Smooth muscle cell (in vitro differentiated cells): ENCODE results near the gene PCNP. TPM values are rescaled to one million over a fixed set of nuclear protein-coding genes. Genes with fewer than 3 reads are reported as not detected.

Experiments used
- DNase-seq: peaks from one replicate; lab custom pipeline; 2025; ENCODE audit not compliant: unreplicated experiment; lab: John Stamatoyannopoulos, UW
- H2AFZ ChIP-seq: fragments of 200-600 bp; sonication (generic); 2 replicates; pipeline ENCODE4 v1.6.0; 2016; ENCODE audit warnings: antibody characterized with exemption, low read depth, mild to moderate bottlenecking
- H3F3A ChIP-seq: fragments of 200-600 bp; sonication (generic); 2 replicates; pipeline ENCODE4 v1.6.0; 2017; ENCODE audit warnings: antibody characterized with exemption, low read depth
- H3K27ac ChIP-seq: fragments of 200-600 bp; sonication (generic); 2 replicates; pipeline ENCODE4 v1.5.1; 2016; ENCODE audit warnings: low read depth, mild to moderate bottlenecking
- H3K27me3 ChIP-seq: fragments of 200-600 bp; sonication (generic); 2 replicates; pipeline ENCODE4 v1.6.1; 2016; ENCODE audit warnings: low read depth, mild to moderate bottlenecking
- H3K36me3 ChIP-seq: fragments of 200-600 bp; sonication (generic); 2 replicates; pipeline ENCODE4 v1.5.1; 2016; ENCODE audit warnings: low read depth
- H3K4me1 ChIP-seq: fragments of 200-600 bp; sonication (generic); 2 replicates; pipeline ENCODE4 v1.5.1; 2016; ENCODE audit warnings: low read depth
- H3K4me2 ChIP-seq: fragments of 200-600 bp; sonication (generic); 2 replicates; pipeline ENCODE4 v1.6.0; 2016; ENCODE audit warnings: mild to moderate bottlenecking
- H3K4me3 ChIP-seq: fragments of 200-600 bp; sonication (generic); 2 replicates; pipeline ENCODE4 v1.5.1; 2016; ENCODE audit warnings: mild to moderate bottlenecking
- H3K79me2 ChIP-seq: fragments of 200-600 bp; sonication (generic); 2 replicates; pipeline ENCODE4 v1.6.0; 2016; ENCODE audit warnings: low read depth, mild to moderate bottlenecking
- H3K9ac ChIP-seq: fragments of 200-600 bp; sonication (generic); 2 replicates; pipeline ENCODE4 v1.6.0; 2016; ENCODE audit warnings: low read depth
- H3K9me3 ChIP-seq: fragments of 200-600 bp; sonication (generic); replicated peaks from 2 replicates; pipeline ENCODE4 v1.5.1; 2016; ENCODE audit warnings: low read depth
- H4K20me1 ChIP-seq: fragments of 200-600 bp; sonication (generic); 2 replicates; pipeline ENCODE4 v1.6.0; 2016; ENCODE audit warnings: low read depth
- CTCF ChIP-seq: fragments of 200-600 bp; sonication (generic); IDR thresholded peaks from 2 replicates; pipeline ENCODE4 v1.5.1; 2017; ENCODE audit warnings: borderline replicate concordance, mild to moderate bottlenecking, antibody characterized with exemption; ENCODE audit not compliant: insufficient read depth, poor library complexity, severe bottlenecking
- WGBS: methylation state at CpG from one replicate; pipeline ENCODE4 v1.1.7; 2016; ENCODE audit warnings: low lambda C conversion rate; 5-methylcytosine and 5-hydroxymethylcytosine counted together
- polyA plus RNA-seq: library from polyadenylated mRNA; unstranded; fragments of >200 nt; fragmentation: Nextera tagmentation; extraction: Ambion mirVana; gene quantifications from 2 replicates; pipeline ENCODE4 v1.2.1, GENCODE V29; 2016
- total RNA-seq: library from RNA; depleted of rRNA; stranded (reverse); fragments of >200 nt; gene quantifications from 2 replicates; pipeline ENCODE4 v1.2.3, GENCODE V29; 2014

Gene PCNP
- total and polyA plus RNA-seq, 2 experiments from 2014 or later = 105 to 137 TPM

- H3K4me1 ChIP-seq = peaks cover 14% of the 10 kb centered on the region
- H2AFZ ChIP-seq = no peak overlapping the region
- H3K79me2 ChIP-seq = no peaks in the 10 kb centered on the region
- H4K20me1 ChIP-seq = no peaks in the 10 kb centered on the region
- no peaks in the 10 kb centered on the region for H3K9me3 ChIP-seq
- H3K9ac ChIP-seq = no peak overlapping the region
- no peak overlapping the region for H3K4me3 ChIP-seq
- H3K4me2 ChIP-seq = no peak overlapping the region
- TF ChIP-seq CTCF = no peak
- no peaks in the 10 kb centered on the region for H3K36me3 ChIP-seq
- H3K27ac ChIP-seq = no peak overlapping the region
- no peaks in the 10 kb centered on the region for H3K27me3 ChIP-seq
- WGBS = 60% methylated on average over 4 of the region's 4 CpGs
- DNase-seq = no peak
- H3F3A ChIP-seq = peaks cover 8% of the 10 kb centered on the region
Measured at GRCh38 chr3:101529816-101530685, 43.9 kb upstream of the PCNP start.

- Histone ChIP-seq H3K4me2 (no peak overlapping the region), H3K4me3 (no peak overlapping the region)
- DNase-seq = no peak
Measured at GRCh38 chr3:101530686-101531047, 43.3 kb upstream of the PCNP start.

DNA sequence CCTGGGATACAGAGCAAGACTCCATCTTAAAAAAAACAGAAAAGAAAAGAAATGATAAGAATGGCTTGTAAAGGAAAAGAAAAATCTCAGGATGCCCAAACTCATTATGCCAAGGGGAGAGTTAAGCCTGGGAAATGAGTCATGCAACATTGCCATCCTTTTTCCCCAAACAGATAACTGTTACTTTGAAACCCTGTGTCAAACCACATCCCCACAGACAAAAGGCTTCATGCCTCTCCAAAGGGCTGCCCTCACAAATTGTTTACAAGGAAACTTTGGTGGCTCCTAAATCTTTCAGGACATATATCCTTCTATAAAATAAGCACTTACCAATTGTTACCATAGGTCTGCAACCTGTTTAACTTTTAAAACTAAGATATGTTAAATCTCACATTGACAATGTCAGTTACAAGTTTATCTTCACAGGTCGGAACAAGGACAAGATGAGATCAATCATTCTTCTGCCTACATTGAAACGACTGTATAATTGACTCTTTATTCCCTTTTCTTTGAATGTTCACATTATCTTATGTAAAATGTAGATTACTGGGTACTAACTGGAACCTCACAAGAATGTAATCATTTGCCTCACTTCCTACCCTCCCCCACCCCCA, 42.4 kb upstream of the PCNP start:
- Histone ChIP-seq H3K4me2 (no peak overlapping the region), H3K4me1 (peaks cover 14% of the 10 kb centered on the region), H4K20me1 (no peaks in the 10 kb centered on the region), H3F3A (peaks cover 8% of the 10 kb centered on the region), H3K27ac (no peak overlapping the region), H3K36me3 (no peaks in the 10 kb centered on the region), H3K9ac (no peak overlapping the region), H3K27me3 (no peaks in the 10 kb centered on the region), H3K4me3 (no peak overlapping the region), H2AFZ (no peak overlapping the region), H3K9me3 (no peaks in the 10 kb centered on the region), H3K79me2 (no peaks in the 10 kb centered on the region)
- no peak for DNase-seq
- 4% methylated on average over 2 of the region's 2 CpGs for WGBS
- no peak for TF ChIP-seq CTCF

More at GRCh38 chr3:101530686-101531047, 43.3 kb upstream of the PCNP start:
- Histone ChIP-seq H3K9me3 (no peaks in the 10 kb centered on the region), H2AFZ (no peak overlapping the region), H3K27me3 (no peaks in the 10 kb centered on the region), H3F3A (peaks cover 8% of the 10 kb centered on the region), H3K9ac (no peak overlapping the region), H3K4me1 (peaks cover 14% of the 10 kb centered on the region), H3K79me2 (no peaks in the 10 kb centered on the region), H4K20me1 (no peaks in the 10 kb centered on the region), H3K36me3 (no peaks in the 10 kb centered on the region), H3K27ac (no peak overlapping the region)
- 33% methylated on average over 2 of the region's 2 CpGs for whole genome bisulfite sequencing
- no peak for TF ChIP-seq CTCF
